Trophoblast cell (in vitro differentiated cells and primary cell): ENCODE measurements around the gene AQP7.
"Not testable (repeated sequence)": the region's sequence is repeated elsewhere in the genome, so short reads cannot be mapped to it uniquely, and the experiment has no call there.

Experiments
- DNase-seq, 2 donors: peaks; one replicate each; pipeline ENCODE4 v3.0.0-alpha.2; 2016
- H2AFZ ChIP-seq: 2 replicates; pipeline ENCODE4 v1.6.1; 2013; ENCODE audit warnings: low read length, moderate library complexity, mild to moderate bottlenecking; ENCODE audit not compliant: insufficient read depth, poor library complexity
- H2AK5ac ChIP-seq: 2 replicates; pipeline ENCODE4 v1.6.1; 2013; ENCODE audit warnings: mild to moderate bottlenecking, low read length
- H2BK120ac ChIP-seq: 2 replicates; pipeline ENCODE4 v1.6.1; 2013; ENCODE audit warnings: low read length, mild to moderate bottlenecking, moderate library complexity; ENCODE audit not compliant: insufficient read depth, poor library complexity
- H2BK12ac ChIP-seq: 2 replicates; pipeline ENCODE4 v1.6.1; 2013; ENCODE audit warnings: mild to moderate bottlenecking, low read length, moderate library complexity
- H2BK5ac ChIP-seq: 2 replicates; pipeline ENCODE4 v1.6.1; 2013; ENCODE audit warnings: low read length, low read depth, moderate library complexity, mild to moderate bottlenecking; ENCODE audit not compliant: poor library complexity
- H3K14ac ChIP-seq: 2 replicates; pipeline ENCODE4 v1.6.1; 2013; ENCODE audit warnings: mild to moderate bottlenecking, low read length
- H3K18ac ChIP-seq: 2 replicates; pipeline ENCODE4 v1.6.1; 2013; ENCODE audit warnings: mild to moderate bottlenecking, low read length
- H3K23ac ChIP-seq: 2 replicates; pipeline ENCODE4 v1.6.1; 2013; ENCODE audit warnings: low read length
- H3K27ac ChIP-seq: 2 replicates; pipeline ENCODE4 v1.5.1; 2013; ENCODE audit warnings: low read depth, mild to moderate bottlenecking, inconsistent platforms, low read length, moderate library complexity
- H3K27me3 ChIP-seq: 2 replicates; pipeline ENCODE4 v1.6.1; 2013; ENCODE audit warnings: inconsistent platforms, mild to moderate bottlenecking, low read length, moderate library complexity; ENCODE audit not compliant: insufficient read depth
- H3K36me3 ChIP-seq, 2 experiments: 1 replicate in 1 of 2; 2 replicates in 1 of 2; pipeline ENCODE4 v1.6.1; 2013; ENCODE audit warnings: low read length in 2 of 2, mild to moderate bottlenecking in 2 of 2, moderate library complexity in 1 of 2; ENCODE audit not compliant: insufficient read depth in 2 of 2, control insufficient read depth in 1 of 2
- H3K4ac ChIP-seq: 2 replicates; pipeline ENCODE4 v1.6.1; 2013; ENCODE audit warnings: low read depth, mild to moderate bottlenecking, low read length, moderate library complexity
- H3K4me1 ChIP-seq, 2 experiments: 1 replicate in 1 of 2; 2 replicates in 1 of 2; pipeline ENCODE4 v1.6.1; 2013; ENCODE audit warnings: low read length in 2 of 2, mild to moderate bottlenecking in 2 of 2, moderate library complexity in 1 of 2; ENCODE audit not compliant: insufficient read depth in 2 of 2, control insufficient read depth in 1 of 2
- H3K4me2 ChIP-seq: 2 replicates; pipeline ENCODE4 v1.6.1; 2013; ENCODE audit warnings: inconsistent platforms, mild to moderate bottlenecking, low read length, moderate library complexity
- H3K4me3 ChIP-seq: 2 replicates; pipeline ENCODE4 v1.5.1; 2013; ENCODE audit warnings: mild to moderate bottlenecking, low read depth, low read length, inconsistent platforms
- H3K79me1 ChIP-seq: one replicate; pipeline ENCODE4 v1.6.1; 2013; ENCODE audit warnings: low read length
- H3K79me2 ChIP-seq: 2 replicates; pipeline ENCODE4 v1.6.1; 2013; ENCODE audit warnings: low read length, mild to moderate bottlenecking; ENCODE audit not compliant: control insufficient read depth, insufficient read depth, poor library complexity
- H3K9ac ChIP-seq: 2 replicates; pipeline ENCODE4 v1.6.1; 2013; ENCODE audit warnings: mild to moderate bottlenecking, low read length
- H3K9me3 ChIP-seq: 2 replicates; pipeline ENCODE4 v1.6.1; 2013; ENCODE audit warnings: low read depth, mild to moderate bottlenecking, control low read depth, inconsistent platforms, low read length; ENCODE audit not compliant: insufficient read depth
- H4K12ac ChIP-seq: 2 replicates; pipeline ENCODE4 v1.6.1; 2013; ENCODE audit warnings: low read depth, mild to moderate bottlenecking, low read length, moderate library complexity
- H4K8ac ChIP-seq: 2 replicates; pipeline ENCODE4 v1.6.1; 2013; ENCODE audit warnings: low read depth, mild to moderate bottlenecking, low read length, moderate library complexity
- H4K91ac ChIP-seq: one replicate; pipeline ENCODE4 v1.6.1; 2013; ENCODE audit warnings: low read depth, mild to moderate bottlenecking, low read length, moderate library complexity
- WGBS: extraction: QIAGEN DNeasy Blood & Tissue Kit; methylation state at CpG from one replicate; pipeline ENCODE4 v1.1.7; 2013; ENCODE audit warnings: missing lambda C conversion rate; ENCODE audit not compliant: insufficient read length, insufficient coverage; ENCODE audit errors: extremely low coverage; 5-methylcytosine and 5-hydroxymethylcytosine counted together

Gene AQP7

GRCh38 chr9:33374190-33374589 is 28.2 kb downstream of the AQP7 start:
- H3K23ac ChIP-seq: no peak overlapping the region
- no peak overlapping the region for H2BK5ac ChIP-seq
- no peak for DNase-seq
- no peak overlapping the region for H3K14ac ChIP-seq
- no peak overlapping the region for H4K12ac ChIP-seq
- H3K27me3 ChIP-seq: no peaks in the 10 kb centered on the region
- no peak overlapping the region for H2BK120ac ChIP-seq
- H3K79me2 ChIP-seq: no peaks in the 10 kb centered on the region
- H3K4me3 ChIP-seq: no peak overlapping the region
- no CpG with 5 or more reads among the region's 9 CpGs for WGBS
- H4K91ac ChIP-seq: no peak overlapping the region
- no peak overlapping the region for H3K27ac ChIP-seq
- no peak overlapping the region for H3K9ac ChIP-seq
- no peak overlapping the region for H3K4ac ChIP-seq
- no peak overlapping the region for H2BK12ac ChIP-seq
- no peak overlapping the region for H2AK5ac ChIP-seq
- no peak overlapping the region for H4K8ac ChIP-seq
- H3K18ac ChIP-seq: no peak overlapping the region
- H3K4me2 ChIP-seq: no peak overlapping the region
- H2AFZ ChIP-seq: no peak overlapping the region
- H3K9me3 ChIP-seq: no peaks in the 10 kb centered on the region
- no peaks in the 10 kb centered on the region for H3K79me1 ChIP-seq
- peaks cover 5 to 21% of the 10 kb centered on the region in 2 experiments for H3K36me3 ChIP-seq
- H3K4me1 ChIP-seq: peaks cover 7 to 16% of the 10 kb centered on the region in 2 experiments

DNA sequence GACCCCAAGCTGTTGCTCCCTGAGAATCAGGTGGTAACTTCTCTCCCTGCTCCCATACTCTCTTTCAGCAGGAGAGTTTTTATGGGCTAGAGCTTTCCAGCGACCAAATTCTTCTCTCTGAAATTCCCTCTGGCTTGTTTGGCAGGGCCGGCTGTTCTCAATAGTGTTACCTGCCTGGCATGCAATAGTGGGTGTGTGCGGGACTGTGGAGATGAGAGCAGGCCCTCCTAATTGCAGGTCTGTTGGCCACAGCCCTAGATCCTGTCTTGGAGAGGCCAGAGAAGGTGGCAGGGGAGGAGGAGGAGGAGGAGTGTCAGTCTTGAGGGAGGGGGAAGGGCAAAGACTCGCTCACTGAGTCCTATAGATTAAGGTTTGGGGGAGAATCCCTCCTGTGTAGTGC is 29.5 kb downstream of the AQP7 start:
- Histone ChIP-seq H3K4me2 (no peak overlapping the region), H2BK5ac (no peak overlapping the region), H3K9me3 (no peaks in the 10 kb centered on the region), H2BK120ac (no peak overlapping the region), H3K79me1 (no peaks in the 10 kb centered on the region), H2AFZ (no peak overlapping the region), H4K91ac (no peak overlapping the region), H3K9ac (no peak overlapping the region), H2BK12ac (no peak overlapping the region), H3K14ac (no peak overlapping the region), H3K4me3 (no peak overlapping the region), H3K27ac (no peak overlapping the region), H3K36me3 (peaks cover 8 to 25% of the 10 kb centered on the region in 2 experiments), H3K79me2 (no peaks in the 10 kb centered on the region), H4K12ac (no peak overlapping the region), H3K18ac (no peak overlapping the region), H3K23ac (no peak overlapping the region), H3K4ac (no peak overlapping the region), H4K8ac (no peak overlapping the region), H3K4me1 (peaks cover 7 to 16% of the 10 kb centered on the region in 2 experiments), H2AK5ac (no peak overlapping the region), H3K27me3 (no peaks in the 10 kb centered on the region)
- no CpG with 5 or more reads among the region's 4 CpGs for WGBS
- no peak for DNase-seq

GRCh38 chr9:33366979-33367480 is 35.3 kb downstream of the AQP7 start:
- Histone ChIP-seq H3K36me3 (peaks cover 29 to 47% of the 10 kb centered on the region in 2 experiments), H3K79me1 (no peaks in the 10 kb centered on the region), H2AK5ac (no peak overlapping the region), H3K4me3 (no peak overlapping the region), H3K14ac (no peak overlapping the region), H4K91ac (no peak overlapping the region), H4K8ac (no peak overlapping the region), H3K18ac (no peak overlapping the region), H2BK120ac (no peak overlapping the region), H2AFZ (no peak overlapping the region), H3K9ac (no peak overlapping the region), H3K79me2 (no peaks in the 10 kb centered on the region), H3K9me3 (no peaks in the 10 kb centered on the region), H3K27me3 (no peaks in the 10 kb centered on the region), H3K27ac (no peak overlapping the region), H2BK12ac (no peak overlapping the region), H2BK5ac (no peak overlapping the region), H3K4ac (no peak overlapping the region), H3K4me1 (no peaks in the 10 kb centered on the region), H4K12ac (no peak overlapping the region), H3K4me2 (no peak overlapping the region), H3K23ac (no peak overlapping the region)
- no CpG with 5 or more reads among the region's 2 CpGs for WGBS
- no peak for DNase-seq

DNA sequence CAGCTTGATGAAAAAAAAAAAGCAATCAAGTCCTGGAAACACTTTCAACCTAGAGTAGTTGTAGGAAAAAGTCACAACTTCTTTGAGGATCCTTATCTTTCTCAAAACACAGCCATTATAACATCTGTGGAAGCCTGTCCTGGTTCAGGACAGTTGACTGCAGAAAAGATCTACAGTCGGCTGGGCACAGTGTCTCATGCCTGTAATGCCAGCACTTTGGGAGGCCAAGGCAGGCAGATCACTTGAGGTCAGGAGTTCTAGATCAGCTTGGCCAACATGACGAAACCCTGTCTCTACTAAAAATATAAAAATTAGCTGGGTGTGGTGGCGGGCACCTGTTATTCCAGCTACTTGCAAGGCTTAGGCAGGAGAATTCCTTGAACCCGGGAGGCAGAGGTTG is 37.6 kb downstream of the AQP7 start:
- not testable (repeated sequence) for H3K18ac ChIP-seq, H3K4me2 ChIP-seq, H2BK120ac ChIP-seq, H3K23ac ChIP-seq, H4K91ac ChIP-seq, H3K4me1 ChIP-seq, H3K79me2 ChIP-seq, H4K8ac ChIP-seq, H3K79me1 ChIP-seq, H3K9ac ChIP-seq, H3K14ac ChIP-seq, H2AK5ac ChIP-seq, H4K12ac ChIP-seq, H3K4ac ChIP-seq, DNase-seq, H3K4me3 ChIP-seq, H2BK5ac ChIP-seq, H3K9me3 ChIP-seq, H3K27me3 ChIP-seq, H2BK12ac ChIP-seq, H2AFZ ChIP-seq, H3K27ac ChIP-seq
- peaks cover 25 to 30% of the 10 kb centered on the region in 2 experiments for H3K36me3 ChIP-seq
- WGBS: no CpG with 5 or more reads among the region's 4 CpGs
